GM21526 (cell line): Measurements from ENCODE around the gene SLC38A9.
"Not testable (repeated sequence)": the region's sequence is repeated elsewhere in the genome, so short reads cannot be mapped to it uniquely, and the experiment has no call there.

Experiments used
- ATAC-seq: cut with Tn5 transposase; IDR thresholded peaks from one replicate; pipeline ENCODE4 v1.9.1; 2021; ENCODE audit warnings: moderate library complexity; ENCODE audit not compliant: unreplicated experiment, low FRiP score

The SLC38A9 gene

GRCh38 chr5:55711507-55712022 lies 559 bp downstream of the SLC38A9 start:
- ATAC-seq = no peak

DNA sequence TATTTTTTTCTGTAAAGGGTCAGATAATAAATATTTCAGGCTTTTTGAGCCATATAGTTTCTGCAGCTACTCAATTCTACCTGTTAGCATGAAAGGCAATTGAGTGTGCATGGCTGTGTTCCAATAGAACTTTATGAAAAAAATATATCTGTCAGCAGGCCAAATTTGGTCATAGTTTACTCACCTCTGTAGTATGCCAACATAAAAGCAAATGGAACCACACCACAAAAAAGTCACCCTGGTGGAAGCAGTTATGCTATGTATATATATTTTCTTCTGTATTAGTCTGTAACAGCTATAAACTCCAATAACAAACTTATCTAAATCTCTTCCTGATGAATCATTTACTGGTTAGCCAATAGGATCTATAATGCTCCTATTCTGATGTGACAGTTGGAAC lies 3.4 kb downstream of the SLC38A9 start:
- no peak for ATAC-seq

DNA sequence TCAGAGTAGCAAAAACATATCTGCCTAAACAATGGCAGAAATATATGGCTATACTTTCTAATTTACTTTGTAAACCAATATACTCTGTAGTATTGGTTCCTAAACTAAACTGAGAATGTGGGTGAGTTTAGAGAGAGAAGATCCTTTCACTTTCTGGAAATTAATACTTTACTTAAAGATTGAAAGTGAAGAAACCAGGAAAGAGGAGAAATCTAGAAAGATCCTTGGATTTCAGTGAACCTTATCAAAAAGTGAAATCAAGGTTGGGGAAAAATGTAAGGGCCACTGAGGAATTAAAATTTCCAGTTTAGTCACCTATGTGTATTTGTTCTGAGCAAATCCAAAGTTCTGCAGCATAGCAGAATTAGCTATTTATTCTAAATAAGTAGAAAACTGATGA lies 5.9 kb downstream of the SLC38A9 start:
- no peak for ATAC-seq

DNA sequence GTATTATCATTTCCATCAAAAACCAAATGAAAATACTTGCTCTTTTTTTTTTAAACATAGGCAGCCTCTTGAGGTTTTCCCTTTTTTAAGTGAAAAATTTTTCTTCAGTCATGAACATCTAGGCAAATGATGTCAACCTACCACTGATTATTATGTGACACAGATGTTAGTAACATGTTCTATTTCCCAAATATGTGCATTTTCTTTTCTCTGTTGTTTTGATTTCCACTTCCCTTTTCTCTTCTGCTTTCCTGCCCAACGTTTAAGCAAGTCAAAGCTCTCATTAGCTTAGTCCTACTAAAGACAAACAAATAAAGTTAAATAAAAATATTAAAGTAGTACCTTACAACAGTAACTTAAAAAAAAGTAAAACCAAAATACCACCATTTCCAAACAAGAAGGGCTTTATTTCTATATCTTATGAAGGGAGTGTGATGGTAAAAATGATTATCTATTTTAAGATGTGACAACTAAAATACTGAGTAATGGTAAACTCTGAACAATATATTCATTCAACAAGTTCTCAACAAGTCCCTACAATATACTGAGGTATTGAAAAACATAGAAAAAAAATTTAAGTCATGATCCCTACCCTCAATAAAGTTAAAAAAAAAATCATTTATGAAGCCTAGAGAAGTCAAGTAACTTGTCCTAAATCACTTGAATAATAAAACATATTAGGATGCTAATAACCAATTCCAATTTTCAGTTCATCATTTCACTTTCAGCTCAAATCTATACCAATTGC lies 9.4 kb downstream of the SLC38A9 start:
- peak; percentile 62 for ATAC-seq

- ATAC-seq = no peak
Observed at GRCh38 chr5:55701462-55702103, 10.5 kb downstream of the SLC38A9 start.

GRCh38 chr5:55700745-55701144 lies 11.4 kb downstream of the SLC38A9 start:
- ATAC-seq = no peak

- ATAC-seq = no peak
Observed at GRCh38 chr5:55699041-55699688, 13.0 kb downstream of the SLC38A9 start.

DNA sequence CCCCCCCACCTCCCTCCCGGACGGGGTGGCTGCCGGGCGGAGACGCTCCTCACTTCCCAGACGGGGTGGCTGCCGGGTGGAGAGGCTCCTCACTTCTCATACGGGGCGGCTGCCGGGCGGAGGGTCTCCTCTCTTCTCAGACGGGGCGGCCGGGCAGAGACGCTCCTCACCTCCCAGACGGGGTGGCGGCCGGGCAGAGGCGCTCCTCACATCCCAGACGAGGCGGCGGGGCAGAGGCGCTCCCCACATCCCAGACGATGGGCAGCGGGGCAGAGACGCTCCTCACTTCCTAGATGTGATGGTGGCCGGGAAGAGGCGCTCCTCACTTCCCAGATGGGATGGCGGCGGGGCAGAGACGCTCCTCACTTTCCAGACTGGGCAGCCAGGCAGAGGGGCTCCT lies 15.4 kb downstream of the SLC38A9 start:
- ATAC-seq = not testable (repeated sequence)

GRCh38 chr5:55694152-55694830 lies 17.8 kb downstream of the SLC38A9 start:
- ATAC-seq = no peak

- ATAC-seq = no peak
Observed at GRCh38 chr5:55692509-55692908, 19.6 kb downstream of the SLC38A9 start.

GRCh38 chr5:55692106-55692417 lies 20.1 kb downstream of the SLC38A9 start:
- ATAC-seq = no peak

DNA sequence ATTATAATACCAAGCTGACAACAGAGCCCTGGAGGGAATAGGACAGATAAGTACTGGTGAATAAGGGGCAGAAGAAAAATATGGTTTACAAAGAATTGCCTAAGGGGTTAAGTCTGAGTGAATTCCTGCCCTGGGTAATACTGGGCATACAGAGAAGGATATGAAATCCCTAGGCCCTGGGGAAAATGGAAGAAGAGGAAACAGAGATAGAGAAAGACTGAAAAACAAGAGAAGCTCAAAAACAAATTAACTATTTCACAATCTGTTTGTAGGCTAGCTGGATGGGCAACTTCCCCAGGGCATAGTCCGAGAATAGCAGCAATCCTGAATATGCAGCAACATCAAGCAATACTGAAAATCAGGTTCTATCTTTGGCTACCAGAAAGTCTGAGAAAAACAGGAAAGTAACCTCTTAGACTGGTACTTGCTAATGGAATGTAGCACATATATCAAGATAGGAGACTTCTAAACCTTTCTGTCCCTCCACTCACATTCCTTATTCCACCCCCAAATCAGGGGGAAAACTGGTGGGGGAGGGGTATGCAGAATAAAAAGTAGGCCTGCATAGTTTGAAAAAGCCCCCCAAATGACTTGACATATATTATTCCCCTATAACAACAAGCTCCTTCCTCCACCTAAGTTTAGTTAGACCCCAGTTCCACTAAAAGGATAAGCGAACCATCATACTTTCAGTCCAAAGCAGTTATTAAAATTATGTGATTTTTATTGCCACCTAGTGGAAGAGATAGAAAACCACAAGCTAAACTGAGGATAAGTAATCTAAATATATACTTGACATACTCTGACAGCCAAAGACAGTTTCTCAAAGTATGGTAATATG lies 20.6 kb downstream of the SLC38A9 start:
- ATAC-seq = no peak

DNA sequence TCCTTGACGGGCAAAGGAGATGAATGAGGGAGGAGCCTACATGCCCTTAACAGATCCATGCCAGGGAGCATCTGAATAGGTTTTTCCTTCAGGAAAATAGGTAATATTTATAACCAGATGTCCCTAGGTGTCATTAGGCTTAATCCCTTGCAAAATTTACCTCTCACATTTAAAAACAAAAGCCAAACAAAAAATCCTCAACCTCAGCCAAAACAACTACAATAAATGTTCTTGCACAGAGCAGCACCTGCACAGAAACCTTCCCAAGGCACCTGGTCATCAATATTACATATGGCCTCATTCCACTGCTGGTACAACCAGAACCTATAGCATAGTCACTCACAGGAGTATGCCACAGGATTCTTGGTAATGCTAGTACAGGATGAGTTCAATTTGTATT lies 30.1 kb downstream of the SLC38A9 start:
- ATAC-seq = no peak

GRCh38 chr5:55681301-55681700 lies 30.8 kb downstream of the SLC38A9 start:
- ATAC-seq = no peak

DNA sequence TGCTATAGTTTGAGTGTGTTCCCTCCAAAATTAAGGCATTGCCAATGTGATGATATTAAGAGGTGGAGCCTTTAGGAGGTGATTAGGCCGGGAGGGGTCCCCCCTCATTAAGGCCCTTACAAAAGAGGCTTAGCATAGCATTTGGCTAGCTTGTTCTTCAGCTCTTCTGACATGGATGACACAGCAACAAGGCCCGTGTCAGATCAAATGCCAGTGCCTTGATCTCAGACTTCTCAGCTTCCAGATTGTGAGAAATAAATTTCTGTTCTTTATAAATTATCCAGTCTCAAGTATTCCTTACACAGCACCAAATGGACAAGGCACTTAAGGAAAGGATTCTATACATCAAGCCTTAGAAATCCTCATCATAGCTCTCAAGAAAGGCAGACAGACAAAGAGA lies 31.8 kb downstream of the SLC38A9 start:
- ATAC-seq = no peak

DNA sequence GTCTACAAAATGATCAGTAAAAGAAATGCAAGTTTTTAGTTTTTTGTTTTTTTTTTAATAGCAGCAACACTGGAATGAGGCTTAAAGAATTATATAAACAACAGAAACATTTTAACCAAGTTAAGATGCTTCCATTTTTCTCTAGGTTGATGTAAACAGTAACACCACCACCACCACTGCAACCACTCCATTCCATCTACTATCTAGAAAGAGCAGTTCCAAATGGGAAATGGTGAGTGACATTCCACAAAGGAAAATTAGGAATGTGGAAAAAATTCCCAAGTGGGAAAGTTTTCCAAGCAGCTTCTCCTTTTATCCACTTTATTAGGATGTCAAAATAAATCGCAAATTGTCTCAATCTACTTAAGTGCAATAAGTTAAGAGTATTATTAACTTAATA lies 32.6 kb downstream of the SLC38A9 start:
- ATAC-seq = no peak

- ATAC-seq = no peak
Observed at GRCh38 chr5:55675119-55675518, 37.0 kb downstream of the SLC38A9 start.

GRCh38 chr5:55674340-55674739 lies 37.8 kb downstream of the SLC38A9 start:
- no peak for ATAC-seq

GRCh38 chr5:55672477-55672911 lies 39.6 kb downstream of the SLC38A9 start:
- ATAC-seq = no peak

DNA sequence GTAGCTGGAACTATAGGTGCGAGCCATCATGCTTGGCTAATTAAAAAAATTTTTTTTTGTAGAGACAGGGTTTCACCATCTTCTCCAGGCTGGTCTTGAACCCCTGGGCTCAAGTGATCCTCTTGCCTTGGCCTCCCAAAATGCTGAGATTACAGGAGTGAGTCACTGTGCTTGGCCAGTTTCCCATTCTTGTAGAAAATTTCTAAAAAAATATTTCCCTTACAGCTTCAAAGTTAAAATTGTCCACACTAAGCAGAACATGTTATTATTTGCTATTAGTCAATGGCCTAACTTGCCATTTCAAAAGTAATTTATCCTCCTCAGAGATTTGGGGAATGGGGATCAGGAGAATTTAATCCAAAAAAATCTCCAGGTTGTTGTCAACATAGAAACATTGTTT lies 40.1 kb downstream of the SLC38A9 start:
- ATAC-seq = no peak
